SK-MEL-5 (cell line): ENCODE measurements around the gene ZNF473. TPM values are rescaled to one million over a fixed set of nuclear protein-coding genes. Genes with fewer than 3 reads are reported as not detected.

ENCODE experiments used
- DNase-seq: peaks from one replicate; pipeline ENCODE4 v3.0.0-alpha.2; 2016; ENCODE audit warnings: low read depth, low spot score
- in situ Hi-C: cut with HindIII; loops from 2 replicates; pipeline ENCODE4 v1.10.0; 2016; ENCODE audit warnings: low sequenced_read_pairs, high pct_unique_total_duplicates, low pct_unique_long_range_greater_than_20kb
- polyA plus RNA-seq, 2 experiments: library from polyadenylated mRNA; depleted of rRNA; stranded (reverse); fragments of >200 nt; gene quantifications; 2 replicates each; pipeline ENCODE4 v1.2.3, GENCODE V29; 2015
- total RNA-seq: library from RNA; depleted of rRNA; stranded (reverse); fragments of >200 nt; shearing (Covaris generic); gene quantifications from 2 replicates; pipeline ENCODE4 v1.2.3, GENCODE V29; 2014; rRNA removed

The ZNF473 gene
- total RNA-seq, result 11.1 and 14.5 TPM in 2 replicates
- polyA plus RNA-seq (2015; cell fraction: cytosol; rRNA removed), result 6.4 and 9.3 TPM in 2 replicates
- polyA plus RNA-seq (2015; cell fraction: nucleus; rRNA removed), result 17.8 and 21.0 TPM in 2 replicates

GRCh38 chr19:50025794-50026549 is at the start of gene ZNF473:
ZNF473 (plus strand) TSS chr19:50026005; CDS start chr19:50031083, 5,078 bp downstream.
- DNase-seq, result peak; percentile 96
- in situ Hi-C loops, result no loop called here

GRCh38 chr19:49976496-49976895 is 49.3 kb upstream of the ZNF473 start:
- no peak for DNase-seq

GRCh38 chr19:49977076-49977475 is 48.7 kb upstream of the ZNF473 start:
- DNase-seq, result no peak
- in situ Hi-C loops, result no loop called here

More at GRCh38 chr19:49976496-49976895, 49.3 kb upstream of the ZNF473 start:
- in situ Hi-C loops, result no loop called here

GRCh38 chr19:49977881-49978280 is 47.9 kb upstream of the ZNF473 start:
- no peak for DNase-seq
- in situ Hi-C loops, result no loop called here

GRCh38 chr19:49978324-49978723 is 47.5 kb upstream of the ZNF473 start:
- in situ Hi-C loops, result no loop called here
- DNase-seq, result no peak

GRCh38 chr19:49981603-49982593 is 43.9 kb upstream of the ZNF473 start:
- in situ Hi-C loops, result no loop called here
- no peak for DNase-seq

- in situ Hi-C loops, result no loop called here
- peak; percentile 73 for DNase-seq
These were observed 42.1 kb upstream of the ZNF473 start for GRCh38 chr19:49983645-49984229.

GRCh38 chr19:49984491-49984890 is 41.3 kb upstream of the ZNF473 start:
- DNase-seq, result no peak
- in situ Hi-C loops, result no loop called here

GRCh38 chr19:49985871-49986270 is 39.9 kb upstream of the ZNF473 start:
- DNase-seq, result no peak
- in situ Hi-C loops, result no loop called here

GRCh38 chr19:49986354-49986753 is 39.5 kb upstream of the ZNF473 start:
- no peak for DNase-seq
- in situ Hi-C loops, result no loop called here

- peak; percentile 86 for DNase-seq
- in situ Hi-C loops, result no loop called here
These were observed 38.6 kb upstream of the ZNF473 start for GRCh38 chr19:49987159-49987698.

- in situ Hi-C loops, result no loop called here
- DNase-seq, result no peak
These were observed 37.8 kb upstream of the ZNF473 start for GRCh38 chr19:49988007-49988406.

GRCh38 chr19:49988433-49988832 is 37.4 kb upstream of the ZNF473 start:
- in situ Hi-C loops, result no loop called here
- DNase-seq, result no peak

GRCh38 chr19:49997709-49998108 is 28.1 kb upstream of the ZNF473 start:
- DNase-seq, result peak; percentile 81
- in situ Hi-C loops, result no loop called here

GRCh38 chr19:49999371-50000010 is 26.3 kb upstream of the ZNF473 start:
- in situ Hi-C loops, result no loop called here
- no peak for DNase-seq

- no peak for DNase-seq
- in situ Hi-C loops, result no loop called here
These were observed 25.6 kb upstream of the ZNF473 start for GRCh38 chr19:50000038-50000840.
